Measurements from ENCODE around the gene PTAR1.
A peak's percentile ranks its signal among the peaks of the same experiment; 100 is the strongest.

PTAR1 gene

DNA sequence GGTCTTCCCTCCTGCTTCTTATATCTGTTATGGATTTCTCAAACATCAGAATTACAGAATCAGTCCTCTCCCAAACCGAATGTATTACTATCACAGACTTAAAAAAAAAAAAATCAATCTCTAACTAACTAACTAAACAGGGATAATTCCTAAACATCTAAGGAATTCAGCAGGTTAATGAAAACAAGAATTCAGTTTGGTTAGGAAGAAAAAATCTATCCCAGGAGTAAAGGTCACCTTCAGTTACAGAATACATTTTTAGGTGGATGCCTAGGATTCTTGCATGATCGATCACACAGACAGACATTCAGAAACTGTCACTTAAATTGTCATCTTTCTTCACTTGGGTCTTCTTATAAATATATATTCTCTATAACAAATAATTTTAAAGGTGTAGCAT is 11.5 kb downstream of the PTAR1 start:
- no peak for DNase-seq

DNA sequence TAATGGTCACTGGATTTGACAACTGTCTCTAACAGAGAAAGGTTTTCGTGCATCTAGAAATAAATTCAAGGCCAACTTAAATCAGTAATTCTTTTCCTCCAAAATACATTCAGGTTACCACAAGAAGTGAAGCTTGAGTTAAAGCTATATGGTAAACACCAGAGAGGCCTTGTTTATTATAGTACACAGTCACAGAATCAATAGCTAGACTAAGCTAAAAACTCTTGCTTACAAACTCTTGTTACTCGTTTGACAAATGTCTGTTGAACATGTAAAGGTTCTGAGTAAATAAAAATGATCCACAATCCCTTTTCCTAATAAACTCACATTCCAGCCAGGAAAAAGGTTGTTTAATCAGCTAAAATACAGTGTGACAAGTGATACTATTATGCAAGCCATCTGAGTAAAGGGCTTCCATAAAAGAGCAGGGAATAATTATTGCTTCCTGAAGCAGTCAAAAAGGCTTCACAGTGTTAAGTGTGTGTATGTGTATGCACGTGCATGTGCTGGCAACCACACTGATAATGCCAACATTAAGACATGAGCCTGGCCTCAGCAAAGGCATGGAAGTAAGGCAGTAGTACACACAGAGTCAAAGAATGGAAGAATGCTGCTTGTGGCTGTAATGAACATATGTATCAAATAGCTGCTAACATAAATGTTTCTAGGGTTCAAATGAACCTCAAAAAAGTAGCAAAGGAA is 12.8 kb downstream of the PTAR1 start:
- DNase-seq = no peak

DNA sequence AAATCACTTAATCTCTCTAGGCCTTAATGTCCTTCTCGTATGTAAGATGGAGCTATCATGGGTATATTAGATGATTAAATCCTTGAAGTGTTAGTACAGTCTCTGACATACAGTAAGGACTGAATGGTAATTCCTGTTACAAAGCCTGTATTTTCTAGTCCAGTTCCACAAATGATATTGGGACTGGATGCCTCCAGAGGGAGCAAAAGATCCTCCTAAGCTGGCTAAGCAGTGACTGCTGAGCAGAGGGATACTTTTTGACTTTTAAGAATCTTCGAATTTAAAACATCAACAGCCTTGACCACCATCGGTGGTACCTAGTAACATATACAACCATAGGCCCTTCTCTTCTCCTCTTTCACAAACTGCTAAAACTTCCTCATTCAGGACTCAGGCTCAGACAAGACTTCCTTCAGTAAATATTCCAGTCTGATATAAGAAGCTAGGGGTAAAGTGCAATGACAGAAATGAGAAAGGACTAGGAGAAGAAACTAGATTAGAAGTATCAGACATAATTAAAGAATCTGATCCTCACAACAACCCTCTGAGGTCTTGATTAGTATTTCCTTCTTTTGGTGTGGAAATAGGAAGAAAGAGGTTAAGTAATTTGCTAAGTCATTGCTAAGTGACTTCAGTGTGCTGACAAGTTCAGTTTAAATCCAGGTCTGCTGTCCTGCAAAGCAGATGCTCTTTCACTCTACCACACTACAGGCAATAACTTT is 13.9 kb downstream of the PTAR1 start:
- peak in 1 of 2 experiments; percentile 1 for DNase-seq

DNA sequence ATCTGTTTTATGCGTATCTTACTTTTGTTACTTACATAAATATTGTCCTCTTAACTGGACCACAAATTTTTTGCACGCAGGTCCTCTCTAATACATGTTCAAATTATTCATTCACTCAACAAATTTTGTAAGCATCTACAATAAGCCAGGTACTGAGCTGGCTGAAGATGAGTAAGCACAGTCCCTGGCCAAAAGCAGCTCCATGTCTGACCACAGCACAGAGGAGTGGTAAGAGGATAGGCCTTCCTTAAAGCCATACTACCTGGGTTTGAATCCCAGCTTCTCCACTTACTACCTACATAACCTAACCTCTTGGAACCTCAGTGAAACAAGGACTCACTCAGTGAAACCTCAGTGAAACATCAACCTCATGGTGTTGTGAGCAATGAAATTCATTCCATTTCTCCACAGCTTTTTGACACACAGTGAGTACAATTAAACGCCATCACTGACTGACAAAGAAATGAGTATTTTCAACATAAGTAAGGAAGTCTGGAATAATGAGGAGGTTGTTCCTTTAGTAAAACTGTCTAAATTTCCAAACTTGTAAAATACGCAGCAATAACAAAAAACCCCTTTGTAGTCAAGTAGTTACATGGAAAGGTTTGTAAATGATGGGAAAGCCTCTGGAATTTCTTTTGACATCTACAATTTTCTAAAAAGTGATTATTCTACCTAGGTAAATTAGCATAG is 15.0 kb downstream of the PTAR1 start:
- no peak for DNase-seq

DNA sequence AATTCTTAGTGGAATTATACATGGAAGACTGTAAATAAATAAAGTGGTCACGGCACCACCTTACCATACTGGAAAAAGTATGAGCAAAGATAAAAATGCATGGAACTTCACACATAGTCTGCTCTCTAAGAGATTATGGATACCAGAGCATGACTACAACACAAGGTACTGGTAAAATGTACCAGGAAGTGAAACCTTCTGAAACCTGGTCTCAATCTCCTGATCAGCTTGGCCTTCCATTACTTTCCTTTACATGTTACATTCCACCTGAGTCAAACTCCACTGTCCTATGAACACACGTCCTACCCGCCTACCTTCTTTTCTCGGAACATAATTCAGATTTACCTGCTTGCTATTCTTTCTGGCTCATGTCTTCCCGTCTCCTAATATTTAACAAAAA is 15.9 kb downstream of the PTAR1 start:
- no peak for DNase-seq

DNA sequence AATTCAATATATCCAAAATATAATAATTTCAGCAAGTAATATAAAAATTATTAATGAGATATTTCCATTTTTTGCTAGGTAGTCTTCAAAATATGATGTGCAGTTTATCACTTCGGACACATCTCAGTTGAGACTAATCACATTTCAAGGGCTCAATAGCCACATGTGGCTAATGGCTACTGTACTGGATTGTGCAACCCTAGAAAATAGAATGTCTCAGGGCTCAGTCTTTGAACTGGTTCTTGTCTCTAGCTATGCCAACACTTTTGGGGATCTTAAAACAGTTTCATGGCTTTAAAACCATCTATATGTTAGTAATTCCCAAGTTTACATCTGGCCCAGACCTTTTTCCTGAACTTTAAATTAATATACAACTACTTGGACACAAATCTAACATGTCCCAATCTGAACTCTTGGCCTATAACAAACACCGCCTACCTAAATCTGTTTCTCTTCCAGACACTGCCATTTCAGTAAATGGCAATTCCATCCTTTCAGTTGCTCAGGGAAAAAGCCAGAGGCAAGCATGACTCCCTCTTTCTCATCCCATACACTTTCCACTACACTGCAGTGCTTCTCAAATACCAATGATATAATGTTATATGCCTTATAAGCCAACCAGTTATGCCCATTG is 18.8 kb downstream of the PTAR1 start:
- DNase-seq = no peak

DNA sequence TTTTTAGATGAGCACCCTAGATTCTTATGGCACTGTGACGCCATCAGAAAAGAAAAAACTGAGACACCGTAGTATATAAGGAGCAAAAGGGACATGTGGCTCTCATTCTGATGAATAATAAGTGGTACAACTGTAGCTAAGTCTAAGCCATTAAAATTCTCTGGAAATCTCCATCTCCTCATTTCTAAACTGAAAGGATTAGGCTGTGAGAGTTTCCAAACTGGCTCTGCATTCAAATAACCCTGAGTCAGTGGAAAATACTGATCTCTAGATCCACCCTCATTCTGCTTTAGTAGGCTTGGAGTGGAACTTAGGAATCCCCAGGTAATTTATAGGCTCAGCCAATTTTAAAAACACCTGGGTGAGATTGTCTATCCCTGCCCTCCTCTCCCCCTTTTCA is 28.5 kb downstream of the PTAR1 start:
- DNase-seq = no peak

DNA sequence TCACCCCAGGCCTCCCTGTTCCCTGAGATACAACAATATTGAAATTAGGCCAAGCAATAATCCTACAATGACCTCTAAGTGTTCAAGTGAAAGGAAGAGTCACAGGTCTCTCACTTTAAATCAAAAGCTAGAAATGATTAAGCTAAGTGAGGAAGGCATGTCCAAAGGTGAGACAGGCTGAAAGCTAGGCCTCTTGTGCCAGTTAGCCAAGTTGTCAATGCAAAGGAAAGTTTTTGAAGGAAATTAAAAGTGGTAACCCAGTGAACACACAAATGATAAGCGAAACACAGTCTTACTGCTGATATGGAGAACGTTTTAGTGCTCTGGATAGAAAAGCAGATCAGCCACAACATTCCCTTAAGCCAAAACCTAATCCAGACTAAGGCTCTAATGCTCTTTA is 39.8 kb downstream of the PTAR1 start:
- no peak for DNase-seq

DNA sequence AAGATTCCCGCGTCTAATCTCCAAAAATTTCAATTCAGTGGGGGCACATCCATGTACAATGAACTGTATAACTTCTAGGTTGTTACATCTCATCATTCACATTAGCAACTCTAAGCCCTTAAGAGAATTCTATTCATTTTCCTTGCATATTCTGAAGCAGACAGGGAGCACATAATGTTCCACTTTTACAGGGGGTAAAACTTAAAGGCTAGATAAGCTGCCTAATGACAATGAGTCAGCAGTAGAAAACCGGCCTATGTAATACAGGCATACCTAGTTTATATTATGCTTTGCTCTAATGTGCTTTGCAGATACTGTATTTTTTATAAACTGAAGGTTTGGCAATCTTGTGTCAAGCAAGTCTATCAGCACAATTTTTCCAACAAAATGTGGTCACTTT is 40.4 kb downstream of the PTAR1 start:
- no peak for DNase-seq

DNA sequence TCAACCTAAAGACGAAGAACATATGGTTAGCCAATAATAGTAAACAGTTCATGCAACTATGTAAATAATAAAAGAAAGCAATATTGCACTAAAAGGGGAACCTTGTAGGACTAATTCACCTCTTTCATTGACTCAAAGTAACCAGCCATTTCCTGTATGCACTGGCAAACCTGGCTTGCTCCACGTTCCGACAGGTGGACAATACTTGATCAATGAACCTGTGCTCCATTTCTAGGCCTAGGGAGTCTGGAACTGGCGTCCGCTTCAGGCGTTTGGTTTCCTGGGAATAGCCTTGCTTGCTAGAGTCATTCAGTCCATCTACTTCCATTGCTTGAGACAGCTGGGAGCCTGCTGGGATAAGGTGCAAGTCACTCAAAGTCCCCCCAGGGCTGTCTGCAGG is 41.6 kb downstream of the PTAR1 start:
- DNase-seq = no peak

DNA sequence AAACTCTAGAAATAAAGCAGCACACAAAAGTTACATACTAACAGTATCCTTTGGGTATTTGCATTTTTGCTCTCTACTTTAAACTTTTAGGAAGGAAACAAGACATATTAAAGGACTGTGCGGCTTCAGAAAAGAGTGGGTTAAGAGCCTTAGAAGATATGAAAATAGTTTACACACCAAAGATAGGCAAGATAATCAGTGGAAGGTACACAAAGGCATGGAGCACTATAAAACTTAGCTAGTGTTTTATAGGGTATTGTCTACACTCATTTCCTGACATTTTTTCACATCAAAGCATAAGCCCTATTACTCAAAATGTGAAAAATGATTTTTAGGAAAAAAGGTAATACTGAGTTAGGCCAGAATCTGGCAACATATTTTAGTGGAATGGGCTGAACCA is 44.0 kb downstream of the PTAR1 start:
- DNase-seq = no peak

DNA sequence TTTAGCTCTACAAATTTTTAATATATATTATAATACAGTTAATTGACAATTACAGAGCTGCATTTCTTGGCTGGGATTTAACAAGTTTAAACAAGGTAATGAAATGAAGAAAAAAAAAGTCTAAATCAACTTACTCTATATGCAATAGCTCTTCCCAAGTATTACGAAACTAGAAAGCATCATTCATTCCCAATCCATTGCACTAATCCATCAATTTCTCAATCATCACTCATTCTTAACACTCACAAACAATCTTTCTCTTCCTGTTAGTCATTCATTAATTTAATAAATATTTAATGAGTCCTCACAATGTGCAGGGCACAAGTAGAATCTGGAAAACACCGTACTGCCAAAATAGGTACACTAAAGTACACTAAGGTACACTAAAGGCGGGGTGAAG is 44.7 kb downstream of the PTAR1 start:
- DNase-seq = no peak

DNA sequence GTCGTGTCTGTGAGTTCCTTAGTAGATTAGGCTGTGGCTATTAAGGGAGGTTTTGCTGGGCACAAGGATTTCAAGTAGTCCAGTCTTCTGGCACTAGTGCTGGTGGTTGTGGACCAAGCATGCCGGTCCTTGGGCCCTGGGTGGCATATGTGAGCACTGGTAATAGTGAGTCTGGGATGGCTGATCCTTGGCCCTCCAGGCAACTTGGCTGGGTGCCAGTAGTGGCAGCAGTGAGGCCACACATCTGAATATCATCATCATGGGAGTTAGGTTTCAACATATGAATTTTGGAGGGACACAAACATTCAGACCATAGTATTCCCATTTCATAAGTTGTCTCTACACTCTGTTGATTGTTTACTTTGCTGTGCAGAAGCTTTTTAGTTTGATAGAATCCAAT is 62.3 kb downstream of the PTAR1 start:
- DNase-seq = no peak

DNA sequence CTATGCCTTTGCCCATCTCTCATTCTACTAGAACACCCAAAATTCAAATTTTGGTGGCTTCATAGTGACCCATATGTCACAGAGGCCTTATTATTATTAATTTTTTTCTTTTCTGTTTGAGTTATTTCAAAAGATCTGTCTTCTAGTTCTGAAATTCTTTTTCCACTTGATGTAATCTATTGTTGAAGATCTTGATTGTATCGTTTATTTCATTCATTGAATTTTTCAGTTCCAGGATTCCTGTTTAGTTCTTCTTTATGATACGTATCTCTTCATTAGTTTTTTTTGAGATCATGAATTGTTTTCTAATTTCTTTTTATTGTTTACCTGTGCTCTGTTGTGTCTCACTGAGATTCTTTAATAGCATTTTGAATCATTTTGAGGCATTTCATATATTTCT is 63.0 kb downstream of the PTAR1 start:
- no peak for DNase-seq

DNA sequence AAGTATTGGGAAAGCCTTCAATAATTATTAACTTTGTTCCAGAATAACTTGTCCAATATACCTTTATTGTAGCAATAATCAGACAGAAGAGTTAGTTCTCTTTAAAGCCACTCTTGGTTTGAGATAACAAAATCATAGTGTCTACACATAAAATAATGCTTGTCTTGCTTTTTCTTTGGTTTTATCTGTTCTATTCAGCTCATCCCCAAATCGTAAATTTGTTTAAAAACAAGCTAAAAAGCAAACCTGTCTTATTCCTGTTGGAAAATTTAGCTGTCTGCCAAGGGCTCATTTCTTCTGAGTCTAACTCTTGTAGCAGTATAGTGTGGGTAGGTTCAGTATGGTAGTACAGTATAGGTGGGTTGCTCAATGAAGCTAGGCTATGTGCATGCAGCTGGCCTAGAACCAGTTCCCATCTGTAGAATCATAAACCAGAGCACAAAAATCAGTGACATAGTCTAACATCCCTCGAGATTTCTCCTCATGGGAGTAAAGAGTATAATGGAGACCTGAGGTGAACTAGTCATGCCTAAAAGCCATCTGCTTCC is 69.7 kb downstream of the PTAR1 start:
- peak in 1 of 2 experiments; percentile 42 for DNase-seq

DNA sequence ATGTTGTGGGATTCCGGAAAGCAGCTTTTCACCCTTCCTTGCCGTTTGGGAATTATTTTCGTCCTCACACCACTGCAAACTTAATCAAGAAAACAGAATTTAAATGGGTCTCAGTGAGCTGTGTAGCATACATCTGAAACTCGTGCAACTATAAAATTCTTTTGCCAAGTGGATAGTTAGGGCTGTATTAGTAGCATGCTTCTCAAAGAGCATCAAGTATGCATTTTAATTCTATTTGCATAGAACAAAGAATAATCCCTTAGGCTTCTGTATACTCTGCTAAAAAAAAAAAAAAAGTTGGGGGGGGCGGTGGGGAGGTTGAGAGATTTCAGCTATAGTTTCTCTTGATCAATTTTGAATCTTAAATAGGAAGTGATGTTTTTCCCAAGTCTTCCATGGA is 75.9 kb downstream of the PTAR1 start:
- DNase-seq = no peak

DNA sequence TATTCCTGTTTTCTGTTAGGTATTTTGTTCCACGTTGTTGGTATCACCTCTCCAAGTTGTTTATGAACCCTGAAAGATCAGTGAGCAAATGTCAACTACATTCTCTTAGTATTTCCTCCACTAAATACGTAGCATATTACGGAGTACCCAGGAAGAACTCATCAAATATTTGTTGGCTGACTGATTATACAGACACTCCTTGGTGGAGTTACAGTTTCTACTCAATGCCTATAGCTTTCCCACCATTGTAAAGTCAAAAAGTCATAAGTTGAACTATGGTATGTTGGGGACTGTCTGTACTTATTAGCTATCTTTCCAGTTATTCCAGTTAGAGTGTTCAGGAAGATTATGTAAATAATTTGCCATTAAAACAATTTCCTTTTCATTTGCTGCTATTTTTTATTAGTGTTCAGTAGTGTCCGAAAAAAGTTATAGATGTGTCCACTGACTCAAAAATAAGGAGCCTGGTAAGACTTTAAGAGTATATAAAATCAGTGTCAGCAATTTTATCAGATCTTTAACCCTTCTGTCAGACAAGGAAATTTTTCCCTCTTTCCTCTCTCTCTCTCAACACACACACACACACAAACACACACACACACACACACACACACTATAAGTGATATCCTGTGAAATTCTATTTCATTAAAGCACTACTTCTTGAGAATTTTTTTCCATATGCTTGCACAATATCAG is 80.8 kb downstream of the PTAR1 start:
- no peak for DNase-seq

DNA sequence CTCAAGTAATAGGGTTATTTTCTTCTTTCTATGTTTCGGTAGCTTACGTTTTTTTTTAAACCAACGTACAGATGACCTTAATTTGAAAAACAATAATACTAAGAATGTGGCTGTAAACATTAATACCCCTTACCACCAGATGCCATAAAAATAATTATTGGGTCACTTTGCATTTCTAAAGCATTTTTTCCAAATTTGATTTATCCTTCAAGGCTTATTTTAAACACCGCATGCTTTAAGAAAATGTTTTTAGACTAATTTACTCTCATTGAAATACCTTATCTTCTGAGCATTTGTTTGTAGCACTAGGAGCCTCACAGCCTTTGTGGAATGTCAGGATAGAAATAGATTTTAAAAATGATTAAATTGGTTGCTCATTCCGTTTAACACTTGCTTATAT is 81.9 kb downstream of the PTAR1 start:
- no peak for DNase-seq

DNA sequence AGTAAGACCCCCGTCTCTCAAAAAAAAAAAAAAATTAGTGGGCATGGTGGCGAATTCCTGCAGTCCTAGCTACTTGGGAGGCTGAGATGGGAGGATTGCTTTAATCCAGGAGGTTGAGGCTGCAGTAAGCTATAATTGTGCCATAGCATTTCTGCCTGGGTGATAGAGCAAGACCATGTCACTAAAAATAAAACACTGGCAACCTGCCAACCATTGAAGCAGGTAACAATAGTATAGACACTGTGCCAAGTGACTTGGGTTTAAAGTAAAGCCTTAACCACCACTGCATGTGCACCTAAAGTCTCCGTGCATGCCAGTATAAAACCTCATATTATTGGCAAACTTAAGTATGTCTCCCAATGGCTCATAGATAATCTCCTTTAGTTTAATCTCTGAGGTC is 84.2 kb downstream of the PTAR1 start:
- DNase-seq = no peak

DNA sequence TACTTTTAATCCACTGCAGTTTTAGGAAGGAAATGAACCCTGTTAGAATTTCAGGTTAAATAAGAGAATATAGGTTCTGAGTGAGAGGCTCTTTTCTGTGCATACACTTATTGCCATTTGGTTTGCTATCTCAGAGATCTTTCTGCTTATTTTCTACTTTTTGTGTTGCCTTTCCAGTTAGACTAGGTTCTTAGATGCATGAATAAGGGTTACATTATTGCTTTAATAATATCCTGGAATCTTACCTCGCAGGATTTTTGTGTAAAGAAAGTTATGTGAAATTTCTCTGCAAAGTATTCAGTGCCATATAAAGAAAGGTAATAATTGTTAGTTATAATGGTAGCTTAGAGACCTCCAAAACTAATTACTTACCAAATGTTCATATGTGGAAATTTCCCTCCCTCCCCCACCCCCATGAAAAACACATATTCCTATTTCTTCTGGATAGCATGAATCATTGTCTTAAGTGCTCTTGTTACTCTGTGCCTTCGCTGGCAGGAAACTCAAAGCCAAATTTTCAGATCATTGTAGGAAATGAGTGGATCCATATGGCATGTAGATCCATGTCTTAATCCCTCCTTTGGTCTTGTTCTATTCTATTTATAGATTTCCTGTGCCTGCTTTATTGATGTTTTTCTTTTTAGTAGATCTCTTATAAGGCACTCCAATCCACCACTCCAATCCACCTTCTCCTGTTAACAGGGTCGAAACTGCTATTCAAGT is 84.9 kb downstream of the PTAR1 start:
- DNase-seq = peak; percentile 7 to 65

DNA sequence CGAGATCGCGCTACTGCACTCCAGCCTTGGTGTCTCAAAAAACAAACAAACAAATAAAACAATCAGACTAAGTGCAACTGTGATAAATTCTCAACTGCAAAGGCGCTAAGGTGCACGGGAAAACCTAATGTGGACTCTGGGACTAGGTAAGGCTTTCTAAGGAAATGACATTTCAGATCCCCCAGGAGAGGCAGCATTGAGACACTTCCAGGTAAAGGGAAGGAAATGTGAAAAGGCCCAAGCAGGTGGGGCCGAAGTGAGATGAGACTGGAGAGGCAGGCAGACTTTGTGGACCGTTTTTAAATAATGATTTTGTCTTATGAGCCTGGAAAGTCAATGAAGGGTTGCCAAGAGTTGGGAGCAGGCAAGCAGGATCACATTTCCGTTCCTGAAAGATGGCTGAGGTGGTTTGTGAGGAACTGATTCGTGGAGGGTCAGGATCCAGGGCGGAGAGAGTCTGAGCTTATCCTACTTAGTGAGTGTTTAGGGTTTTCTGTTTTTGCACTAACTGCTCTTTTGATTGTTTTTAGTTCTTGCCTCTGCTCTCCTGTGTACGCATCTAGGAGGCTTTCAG is 85.6 kb downstream of the PTAR1 start:
- DNase-seq = peak in 1 of 2 experiments; percentile 30

DNA sequence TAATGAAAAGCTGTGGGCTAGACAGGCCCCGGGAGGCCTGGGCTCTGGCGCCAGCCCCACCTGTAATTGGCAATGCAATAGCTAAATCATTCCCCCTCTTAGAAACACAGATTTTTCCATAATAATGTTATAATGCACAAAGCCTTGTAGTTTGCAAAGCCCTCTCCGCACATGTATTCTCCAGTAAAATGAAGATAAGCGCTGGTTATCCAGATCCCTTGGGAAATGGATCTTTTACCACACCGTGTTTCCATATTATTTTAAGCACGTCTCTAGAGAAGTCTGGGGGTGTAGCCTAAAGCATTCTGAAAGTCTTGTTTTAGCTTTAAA is 86.5 kb downstream of the PTAR1 start:
- no peak for DNase-seq

All from NCI-H446 (cell line).